NCI-H526 (cell line): ENCODE results near the gene C5AR2.
A peak's percentile ranks its signal among the peaks of the same experiment; 100 is the strongest.
"Not testable (repeated sequence)": the region's sequence is repeated elsewhere in the genome, so short reads cannot be mapped to it uniquely, and the experiment has no call there.

ENCODE experiments used
- DNase-seq, 2 experiments: peaks; one replicate each; lab custom pipeline; 2025; lab: John Stamatoyannopoulos, UW

C5AR2 gene

DNA sequence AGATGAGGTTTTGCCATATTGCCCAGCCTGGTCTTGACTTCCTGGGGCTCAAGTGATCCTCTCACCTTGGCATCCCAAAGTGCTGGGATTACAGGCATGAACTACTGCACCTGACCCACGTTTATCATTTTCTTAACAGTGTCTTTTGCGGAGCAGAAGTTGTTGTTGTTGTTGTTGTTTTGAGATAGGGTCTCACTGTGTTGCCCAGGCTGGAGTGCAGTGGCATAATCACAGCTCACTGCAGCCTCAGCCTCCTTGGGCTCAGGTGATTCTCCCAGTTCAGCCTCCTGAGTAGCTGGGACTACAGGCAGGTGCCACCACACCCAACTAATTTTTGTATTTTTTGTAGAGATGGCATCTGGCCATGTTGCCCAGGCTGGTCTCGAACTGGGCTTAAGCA lies 55.6 kb downstream of the C5AR2 start:
- DNase-seq: not testable (repeated sequence)

GRCh38 chr19:47388721-47389120 lies 56.7 kb downstream of the C5AR2 start:
- DNase-seq: not testable (repeated sequence)

GRCh38 chr19:47389150-47389556 lies 57.2 kb downstream of the C5AR2 start:
- no peak for DNase-seq

DNA sequence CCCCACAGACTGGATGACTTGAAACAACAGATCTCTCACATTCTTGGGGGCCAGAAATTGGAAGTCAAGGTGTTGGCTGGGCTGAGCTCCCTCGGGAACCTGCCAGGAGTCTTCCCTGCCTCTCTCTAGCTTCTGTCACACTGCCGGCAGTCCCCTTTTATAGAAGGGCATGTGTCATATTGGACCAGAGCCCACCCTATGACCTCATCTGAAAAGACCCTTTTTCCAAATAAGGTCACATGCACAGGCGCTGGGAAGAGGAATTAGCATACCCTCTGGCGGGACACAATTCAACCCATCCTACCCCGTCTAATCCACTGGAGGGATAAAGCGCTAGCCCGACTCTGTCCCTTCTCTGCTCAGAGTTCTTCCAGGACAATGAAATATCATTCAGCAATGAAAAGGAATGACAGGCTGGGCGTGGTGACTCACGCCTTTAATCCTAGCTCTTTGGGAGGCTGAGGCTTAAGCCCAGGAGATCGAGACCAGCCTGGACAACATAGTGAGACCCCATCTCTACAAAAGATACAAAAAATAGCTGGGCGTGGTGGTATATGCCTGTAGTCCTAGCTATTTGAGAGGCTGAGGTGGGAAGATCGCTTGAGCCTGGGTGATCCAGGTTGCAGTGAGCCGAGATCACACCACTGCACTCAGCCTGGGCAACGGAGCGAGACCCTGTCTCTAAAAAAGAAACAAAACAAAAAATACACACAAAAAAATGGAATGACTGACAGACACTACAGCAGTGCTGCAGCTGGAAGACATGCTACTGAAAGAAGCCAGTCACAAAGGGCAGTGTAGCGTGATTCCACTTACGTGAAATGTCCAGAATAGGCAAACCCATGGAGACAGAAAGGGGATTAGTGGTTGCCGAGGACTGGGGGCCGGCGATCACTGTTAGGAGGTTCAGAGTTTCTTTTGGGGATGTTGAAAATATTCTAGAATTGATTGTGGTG lies 58.8 kb downstream of the C5AR2 start:
- no peak for DNase-seq

DNA sequence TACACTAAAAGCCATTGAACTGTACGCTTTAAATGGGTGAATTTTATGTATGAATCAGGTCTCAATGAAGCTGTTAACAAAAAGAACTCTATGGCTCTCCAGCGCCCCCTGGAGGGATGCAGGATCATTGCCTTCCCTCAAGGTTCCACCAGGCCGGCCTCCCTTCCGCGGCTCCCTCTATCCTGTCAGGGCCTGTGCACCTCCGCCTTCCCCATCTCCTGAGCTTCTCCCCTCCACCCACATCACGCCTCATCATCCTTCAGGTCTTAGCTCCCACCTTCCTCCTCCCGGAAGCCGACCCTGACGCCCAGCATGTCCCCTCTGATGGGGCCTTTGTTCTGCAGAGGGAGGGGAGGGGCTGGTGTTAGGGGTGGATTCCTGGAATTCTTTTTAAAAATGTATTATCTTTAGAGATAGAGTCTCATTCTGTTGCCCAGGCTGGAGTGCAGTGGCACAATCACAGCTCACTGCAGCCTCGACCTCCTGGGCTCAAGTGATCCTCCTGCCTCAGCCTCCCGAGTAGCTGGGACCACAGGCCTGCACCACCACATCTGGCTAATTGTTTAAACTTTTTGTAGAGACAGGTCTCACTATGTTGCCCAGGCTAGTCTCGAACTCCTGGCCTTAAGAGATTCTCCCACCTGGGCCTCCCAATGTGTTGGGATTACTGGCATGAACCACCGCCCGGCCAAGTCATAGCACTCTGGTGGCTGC lies 59.7 kb downstream of the C5AR2 start:
- DNase-seq: peak; percentile 28 to 76
